Activated CD4-positive, alpha-beta T cell treated with anti-CD3 and anti-CD28 coated beads, Interleukin-2, amount 10 ng/mL, durations not matched to agents 24 days and 14 days (primary cell): ENCODE measurements around the gene UBE2D3. TPM values are rescaled to one million over a fixed set of nuclear protein-coding genes. Genes with fewer than 3 reads are reported as not detected.
A peak's percentile ranks its signal among the peaks of the same experiment; 100 is the strongest.

Source experiments
- DNase-seq: peaks from one replicate; pipeline ENCODE4 v3.0.0; 2022
- H3K27ac Mint-ChIP-seq: one replicate; pipeline ENCODE4 v1.8.0; 2022; ENCODE audit warnings: mild to moderate bottlenecking, mixed read lengths
- H3K27me3 Mint-ChIP-seq: one replicate; pipeline ENCODE4 v1.8.0; 2022; ENCODE audit warnings: mixed read lengths
- H3K36me3 Mint-ChIP-seq: one replicate; pipeline ENCODE4 v1.8.0; 2022; ENCODE audit warnings: low read depth, mild to moderate bottlenecking, mixed read lengths
- H3K4me1 Mint-ChIP-seq: one replicate; pipeline ENCODE4 v1.8.0; 2021; ENCODE audit warnings: mixed read lengths
- H3K4me3 Mint-ChIP-seq: one replicate; pipeline ENCODE4 v1.8.0; 2022; ENCODE audit warnings: mild to moderate bottlenecking, moderate library complexity, mixed read lengths
- H3K9me3 Mint-ChIP-seq: one replicate; pipeline ENCODE4 v1.8.0; 2021; ENCODE audit warnings: mixed read lengths
- intact Hi-C: fragments of 100-400 bp; cut with micrococcal nuclease; formaldehyde crosslinking; loops from one replicate; pipeline ENCODE4 v1.15.1; 2023
- total RNA-seq: library from RNA; stranded (reverse); gene quantifications from 2 replicates; pipeline ENCODE4 v1.2.3, GENCODE V29; 2022

The UBE2D3 gene
- total RNA-seq, 1 donor from 2014 or later = 488 TPM

DNA sequence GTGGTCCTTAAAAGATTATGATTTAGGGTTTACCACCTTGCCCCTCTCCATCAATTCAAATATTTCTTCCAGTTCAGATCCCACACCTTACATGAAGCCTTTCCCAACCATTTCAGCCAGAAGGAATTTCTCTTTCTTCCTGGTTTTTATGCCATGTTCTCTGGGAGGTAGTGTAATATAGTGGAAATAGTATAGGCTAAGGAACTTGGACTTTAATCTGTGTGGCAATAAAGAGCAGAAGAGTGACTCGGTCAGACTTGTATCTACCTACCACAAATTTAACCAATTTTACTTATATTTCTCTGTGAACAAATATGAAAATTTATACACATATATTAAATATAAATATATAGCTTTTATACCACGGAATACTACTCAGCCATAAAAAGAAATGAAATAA is 23.0 kb upstream of the UBE2D3 start:
- H3K4me3 Mint-ChIP-seq = no peak overlapping the region
- H3K4me1 Mint-ChIP-seq = peaks cover 5% of the 10 kb centered on the region

DNA sequence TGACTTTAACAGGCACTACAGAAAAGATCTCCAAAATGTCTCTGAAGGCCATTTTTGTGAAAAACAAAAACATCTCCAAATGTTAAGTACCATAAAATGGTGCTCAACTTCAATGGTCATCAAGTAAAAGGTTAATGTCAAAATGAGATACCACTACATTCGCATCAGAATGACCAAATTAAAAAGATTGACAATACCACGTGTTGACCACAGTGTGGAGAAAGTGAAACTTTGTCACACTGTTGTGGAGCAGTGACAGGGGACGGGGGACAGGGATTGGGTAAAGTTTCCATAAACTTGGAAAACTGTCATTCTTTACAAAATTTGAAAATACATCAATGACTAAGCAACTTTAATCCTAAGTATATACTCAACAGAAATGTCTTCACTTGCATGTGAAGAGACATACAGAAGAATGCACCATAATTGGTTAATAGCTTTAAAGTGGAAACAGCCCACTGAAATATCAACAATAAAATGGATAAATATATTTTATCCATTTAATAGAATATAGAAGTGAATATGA is 22.3 kb upstream of the UBE2D3 start:
- intact Hi-C loops = no loop called here
- no peak for DNase-seq
- Mint-ChIP-seq H3K27me3 (no peaks in the 10 kb centered on the region), H3K9me3 (peaks cover 3% of the 10 kb centered on the region), H3K4me3 (no peak overlapping the region), H3K36me3 (peaks cover 8% of the 10 kb centered on the region), H3K4me1 (peaks cover 5% of the 10 kb centered on the region), H3K27ac (no peak overlapping the region)

More for the DNA sequence above, 23.0 kb upstream of the UBE2D3 start:
- intact Hi-C loops = no loop called here
- H3K27me3 Mint-ChIP-seq = no peaks in the 10 kb centered on the region
- H3K9me3 Mint-ChIP-seq = peaks cover 3% of the 10 kb centered on the region
- no peak for DNase-seq
- no peak overlapping the region for H3K27ac Mint-ChIP-seq
- peaks cover 8% of the 10 kb centered on the region for H3K36me3 Mint-ChIP-seq

GRCh38 chr4:102847687-102848086 is 20.3 kb upstream of the UBE2D3 start:
- no peak for DNase-seq
- intact Hi-C loops = no loop called here
- Mint-ChIP-seq H3K27me3 (no peaks in the 10 kb centered on the region), H3K27ac (no peak overlapping the region), H3K9me3 (peaks cover 3% of the 10 kb centered on the region), H3K36me3 (peaks cover 8% of the 10 kb centered on the region), H3K4me1 (peaks cover 5% of the 10 kb centered on the region), H3K4me3 (no peak overlapping the region)

DNA sequence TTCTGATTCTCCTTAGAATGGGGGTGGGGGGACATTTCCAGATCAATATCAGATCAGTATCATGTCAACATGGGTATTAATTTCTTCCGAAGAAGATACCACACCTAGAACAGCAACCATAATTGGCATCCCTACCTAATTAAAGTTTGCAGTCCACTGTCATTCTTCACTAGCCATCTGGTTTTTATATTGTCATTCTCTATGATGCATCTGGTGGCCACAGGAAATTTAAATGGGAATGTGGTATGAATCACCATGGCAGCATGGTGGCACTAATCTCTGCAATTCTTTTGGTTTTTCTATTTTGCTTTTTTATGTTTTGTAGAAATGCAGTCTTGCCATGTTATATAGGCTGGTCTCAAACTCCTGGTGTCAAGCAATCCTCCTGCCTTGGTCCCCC is 16.6 kb upstream of the UBE2D3 start:
- H3K4me3 Mint-ChIP-seq = no peak overlapping the region
- H3K27me3 Mint-ChIP-seq = no peaks in the 10 kb centered on the region
- no peak overlapping the region for H3K27ac Mint-ChIP-seq
- DNase-seq = no peak
- H3K36me3 Mint-ChIP-seq = peaks cover 17% of the 10 kb centered on the region
- H3K9me3 Mint-ChIP-seq = peaks cover 5% of the 10 kb centered on the region
- peaks cover 2% of the 10 kb centered on the region for H3K4me1 Mint-ChIP-seq
- intact Hi-C loops = no loop called here

DNA sequence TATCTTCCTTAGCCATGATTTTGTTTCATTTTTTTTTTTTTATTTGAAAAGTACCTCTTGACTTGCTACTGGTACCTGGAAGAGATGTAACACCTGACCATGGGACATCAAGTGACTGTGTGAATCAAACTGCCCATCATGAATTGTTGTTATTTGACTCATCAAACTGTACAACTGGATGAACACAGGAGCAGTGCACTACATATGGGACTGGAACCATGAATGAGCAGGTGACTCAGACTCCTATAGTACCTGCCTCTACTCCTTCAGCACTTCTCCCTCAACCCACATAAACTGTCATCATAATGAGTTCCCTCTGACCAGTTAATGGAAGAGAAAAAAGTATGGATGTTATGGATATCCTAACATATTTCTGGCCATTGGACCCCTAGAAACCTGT is 15.9 kb upstream of the UBE2D3 start:
- H3K27ac Mint-ChIP-seq = no peak overlapping the region
- DNase-seq = no peak
- no peaks in the 10 kb centered on the region for H3K27me3 Mint-ChIP-seq
- peaks cover 18% of the 10 kb centered on the region for H3K36me3 Mint-ChIP-seq
- intact Hi-C loops = no loop called here
- H3K4me1 Mint-ChIP-seq = peaks cover 6% of the 10 kb centered on the region
- peaks cover 5% of the 10 kb centered on the region for H3K9me3 Mint-ChIP-seq
- no peak overlapping the region for H3K4me3 Mint-ChIP-seq

- no peak overlapping the region for H3K27ac Mint-ChIP-seq
- H3K36me3 Mint-ChIP-seq = peaks cover 20% of the 10 kb centered on the region
- peaks cover 8% of the 10 kb centered on the region for H3K4me1 Mint-ChIP-seq
- peaks cover 5% of the 10 kb centered on the region for H3K9me3 Mint-ChIP-seq
- no peak overlapping the region for H3K4me3 Mint-ChIP-seq
- intact Hi-C loops = no loop called here
- no peak for DNase-seq
- no peaks in the 10 kb centered on the region for H3K27me3 Mint-ChIP-seq
Measured at GRCh38 chr4:102842367-102842766, 15.0 kb upstream of the UBE2D3 start.

GRCh38 chr4:102836596-102836995 is 9.2 kb upstream of the UBE2D3 start:
- intact Hi-C loops = no loop called here
- no peak overlapping the region for H3K27ac Mint-ChIP-seq
- DNase-seq = no peak
- no peak overlapping the region for H3K4me3 Mint-ChIP-seq
- H3K9me3 Mint-ChIP-seq = peaks cover 5% of the 10 kb centered on the region
- H3K27me3 Mint-ChIP-seq = no peaks in the 10 kb centered on the region
- peaks cover 11% of the 10 kb centered on the region for H3K36me3 Mint-ChIP-seq
- peaks cover 22% of the 10 kb centered on the region for H3K4me1 Mint-ChIP-seq

GRCh38 chr4:102832667-102833066 is 5.3 kb upstream of the UBE2D3 start:
- Mint-ChIP-seq H3K27me3 (no peaks in the 10 kb centered on the region), H3K36me3 (peaks cover 3% of the 10 kb centered on the region), H3K9me3 (no peaks in the 10 kb centered on the region), H3K27ac (no peak overlapping the region), H3K4me1 (peaks cover 27% of the 10 kb centered on the region), H3K4me3 (no peak overlapping the region)
- DNase-seq = no peak
- intact Hi-C loops = no loop called here

- peak overlapping the region; percentile 43 for H3K27ac Mint-ChIP-seq
- peaks cover 3% of the 10 kb centered on the region for H3K36me3 Mint-ChIP-seq
- intact Hi-C loops = no loop called here
Measured at GRCh38 chr4:102832105-102832504, 4.8 kb upstream of the UBE2D3 start.

GRCh38 chr4:102829803-102830202 is 2.5 kb upstream of the UBE2D3 start:
- Mint-ChIP-seq H3K27me3 (no peaks in the 10 kb centered on the region), H3K36me3 (peaks cover 1% of the 10 kb centered on the region), H3K4me3 (no peak overlapping the region), H3K9me3 (no peaks in the 10 kb centered on the region), H3K27ac (no peak overlapping the region), H3K4me1 (peaks cover 25% of the 10 kb centered on the region)
- intact Hi-C loops = loop anchor here (2.0 to 5.0 kb wide), 4 partner anchors 179 to 398 kb away; no protein-coding TSS in a partner anchor
- no peak for DNase-seq

More at GRCh38 chr4:102832105-102832504, 4.8 kb upstream of the UBE2D3 start:
- peaks cover 27% of the 10 kb centered on the region for H3K4me1 Mint-ChIP-seq
- H3K4me3 Mint-ChIP-seq = no peak overlapping the region
- no peaks in the 10 kb centered on the region for H3K9me3 Mint-ChIP-seq
- no peaks in the 10 kb centered on the region for H3K27me3 Mint-ChIP-seq
- peak; percentile 54 for DNase-seq

- no peaks in the 10 kb centered on the region for H3K27me3 Mint-ChIP-seq
- intact Hi-C loops = loop anchor here (1.0 to 5.0 kb wide), 6 partner anchors 180 to 396 kb away; partner anchors contain the start of genes SLC9B1 and SLC9B2
Measured at GRCh38 chr4:102828497-102828808, 1.1 kb upstream of the UBE2D3 start.

GRCh38 chr4:102827674-102828496 is 534 bp upstream of the UBE2D3 start:
- no peaks in the 10 kb centered on the region for H3K9me3 Mint-ChIP-seq
- intact Hi-C loops = loop anchor here (1.0 to 5.0 kb wide), 14 partner anchors 9 to 483 kb away; partner anchors contain the start of genes BDH2, CENPE, CISD2 and MANBA
- DNase-seq = peak; percentile 99
- peaks cover 28% of the 10 kb centered on the region for H3K4me1 Mint-ChIP-seq
- peaks cover 13% of the 10 kb centered on the region for H3K36me3 Mint-ChIP-seq
- no peaks in the 10 kb centered on the region for H3K27me3 Mint-ChIP-seq
- H3K4me3 Mint-ChIP-seq = no peak overlapping the region
- no peak overlapping the region for H3K27ac Mint-ChIP-seq

More at GRCh38 chr4:102828497-102828808, 1.1 kb upstream of the UBE2D3 start:
- Mint-ChIP-seq H3K36me3 (peaks cover 9% of the 10 kb centered on the region), H3K9me3 (no peaks in the 10 kb centered on the region), H3K27ac (no peak overlapping the region), H3K4me3 (no peak overlapping the region), H3K4me1 (peaks cover 27% of the 10 kb centered on the region)
- DNase-seq = no peak

DNA sequence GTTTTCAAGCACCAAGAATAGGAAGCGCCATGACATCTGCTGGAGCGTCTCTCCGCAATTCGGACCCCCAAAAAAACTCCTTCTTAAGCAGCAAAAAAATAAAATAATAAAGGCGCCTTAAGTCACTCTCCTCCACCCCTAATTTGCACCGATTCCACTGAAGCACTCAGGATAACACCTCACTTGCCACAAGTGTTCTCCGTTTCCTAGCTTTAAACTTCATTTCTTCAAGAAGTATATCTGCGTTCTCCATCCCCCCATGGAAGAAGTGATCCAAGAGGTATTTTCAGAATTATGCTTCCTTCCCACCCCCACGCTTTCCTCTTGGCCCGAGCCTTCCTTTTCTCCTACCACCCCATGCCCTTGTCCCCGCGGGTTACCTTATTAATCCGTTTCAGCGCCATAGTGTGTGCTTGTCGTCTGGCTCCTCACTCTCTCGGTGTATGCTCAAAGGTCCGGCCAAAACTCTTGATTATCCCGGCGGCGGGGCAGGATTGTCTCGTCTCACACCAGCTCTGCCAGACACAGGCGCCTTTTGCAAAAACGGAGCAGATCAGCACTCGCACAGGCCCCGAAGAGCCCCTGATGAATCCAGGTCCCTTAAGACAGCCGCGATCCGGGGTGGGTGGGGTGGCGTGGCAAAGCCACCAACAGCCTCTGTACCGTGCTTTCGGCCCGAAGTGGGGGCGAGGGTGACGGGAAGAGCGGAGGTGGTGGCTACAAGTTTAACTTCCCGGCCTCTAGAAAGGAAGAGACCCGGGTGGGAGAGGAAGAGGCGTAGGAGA is 1.1 kb downstream of the UBE2D3 start:
- H3K27me3 Mint-ChIP-seq = no peaks in the 10 kb centered on the region
- no peak for DNase-seq
- peaks cover 23% of the 10 kb centered on the region for H3K36me3 Mint-ChIP-seq
- intact Hi-C loops = loop anchor here (5.0 kb wide), 3 partner anchors 199 to 394 kb away; no protein-coding TSS in a partner anchor
- no peak overlapping the region for H3K4me3 Mint-ChIP-seq
- no peaks in the 10 kb centered on the region for H3K9me3 Mint-ChIP-seq
- peaks cover 28% of the 10 kb centered on the region for H3K4me1 Mint-ChIP-seq
- no peak overlapping the region for H3K27ac Mint-ChIP-seq
